Tongue (tissue), 2 donors: ENCODE data around the gene KCNJ5. TPM values are rescaled to one million over a fixed set of nuclear protein-coding genes. Genes with fewer than 3 reads are reported as not detected.
A peak's percentile ranks its signal among the peaks of the same experiment; 100 is the strongest.

ENCODE experiments used
- DNase-seq: peaks from one replicate; pipeline ENCODE4 v3.0.0-alpha.2; 2015
- total RNA-seq: library from RNA; depleted of rRNA; stranded (reverse); fragments of >200 nt; gene quantifications from one replicate; pipeline ENCODE4 v1.2.3, GENCODE V29; 2014

KCNJ5 gene
- 6.1 TPM for total RNA-seq

DNA sequence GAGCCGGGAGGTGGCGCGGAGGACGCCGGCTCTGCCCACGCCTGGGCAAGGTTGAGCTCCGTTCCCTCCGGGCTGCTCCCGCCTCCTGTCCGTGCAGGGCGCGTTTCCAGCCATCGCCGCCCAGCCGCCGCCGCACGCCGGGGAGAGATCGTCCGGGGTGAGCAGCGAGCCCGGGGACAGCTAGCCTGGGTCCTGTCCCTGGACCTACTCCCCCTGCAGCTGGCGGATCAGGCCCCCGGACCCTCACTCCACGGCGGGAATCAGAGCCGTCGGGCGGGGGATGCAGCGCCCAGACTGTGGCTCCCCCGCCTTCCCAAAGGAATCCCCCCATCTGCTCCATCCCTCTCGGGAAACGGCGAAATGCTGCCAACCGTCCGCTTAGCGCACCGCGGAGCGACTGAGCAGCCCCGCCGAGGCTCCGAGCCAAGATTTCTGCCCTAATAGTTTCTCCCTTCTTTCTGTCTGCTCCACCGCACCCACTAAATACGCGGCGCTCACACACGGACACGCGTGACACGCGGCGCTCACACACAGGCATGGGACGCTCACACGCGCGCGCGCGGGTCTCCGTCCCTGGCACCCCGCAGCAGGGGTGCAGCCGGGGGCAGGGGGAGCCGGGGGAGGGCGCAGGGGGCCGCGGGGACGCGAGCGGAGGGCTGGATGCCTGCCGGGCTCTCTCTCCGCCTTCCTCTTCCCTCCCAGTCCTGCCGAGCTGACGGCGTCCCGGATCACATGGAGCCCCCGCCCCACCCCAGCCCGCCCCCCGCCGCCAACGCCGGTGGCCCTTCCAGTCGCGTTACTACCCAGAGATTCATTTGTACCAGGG lies at the start of gene KCNJ5:
Gene KCNJ5 (plus strand): TSS at position 814 of the 826 bp plus-strand sequence. CDS start 19,918 bp downstream, outside the sequence.
- peak; percentile 64 for DNase-seq

DNA sequence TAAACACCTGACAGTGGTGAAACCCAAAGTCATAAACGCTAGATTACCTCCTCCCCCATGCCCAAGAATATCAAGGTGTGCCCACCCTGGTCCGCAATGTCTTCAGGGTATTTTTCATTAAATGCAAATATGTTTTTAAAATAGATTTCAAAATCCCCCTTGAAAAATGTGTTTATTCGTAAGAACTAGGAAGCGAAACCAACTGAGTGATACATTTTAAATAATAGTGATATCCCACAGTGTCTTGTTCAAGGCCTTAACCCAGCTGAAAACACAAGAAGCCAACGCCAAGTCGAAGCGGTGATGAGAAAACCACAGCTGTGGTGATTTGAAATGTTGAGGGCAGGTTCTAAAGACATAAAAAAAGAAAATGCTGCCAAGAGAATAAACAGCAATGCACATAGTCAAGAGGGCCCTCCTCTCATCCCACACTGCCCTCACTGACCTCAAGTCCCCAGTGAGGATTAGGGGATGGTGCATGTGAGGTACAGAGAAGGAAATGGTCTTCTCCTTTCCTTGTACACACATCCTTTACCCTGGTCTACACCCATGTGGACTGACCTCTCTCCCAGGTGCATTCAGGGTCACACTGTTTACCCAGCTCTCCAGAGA lies 49.6 kb upstream of the KCNJ5 start:
- DNase-seq, result no peak

DNA sequence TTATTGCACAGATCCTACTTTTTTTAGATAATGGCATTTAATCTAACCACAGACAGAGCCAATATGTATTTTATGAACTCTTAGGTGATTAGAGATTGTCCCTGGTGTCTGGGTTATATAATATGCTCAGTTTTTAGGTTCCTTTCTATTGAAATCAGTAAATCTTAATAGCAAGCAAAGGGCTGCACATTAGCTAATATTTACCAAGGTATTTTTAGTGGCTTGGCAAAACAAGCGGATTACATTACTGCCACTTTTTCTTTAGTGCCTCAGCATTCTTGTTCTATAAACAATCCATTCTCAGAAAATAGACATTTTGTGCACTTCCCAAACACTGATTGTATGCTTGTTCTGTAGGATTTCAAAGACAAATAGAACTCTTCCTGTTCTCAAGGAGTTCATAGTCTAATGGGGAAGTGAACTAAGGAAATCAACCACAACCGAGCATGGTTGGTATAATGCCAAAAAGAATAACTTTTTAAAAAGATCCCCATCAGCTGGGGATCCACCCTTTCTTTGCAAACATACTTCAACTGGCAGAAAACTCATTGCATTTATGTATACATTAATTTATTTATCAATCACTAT lies 47.9 kb upstream of the KCNJ5 start:
- no peak for DNase-seq

- no peak for DNase-seq
These were observed 45.8 kb upstream of the KCNJ5 start for GRCh38 chr11:128845334-128845780.

DNA sequence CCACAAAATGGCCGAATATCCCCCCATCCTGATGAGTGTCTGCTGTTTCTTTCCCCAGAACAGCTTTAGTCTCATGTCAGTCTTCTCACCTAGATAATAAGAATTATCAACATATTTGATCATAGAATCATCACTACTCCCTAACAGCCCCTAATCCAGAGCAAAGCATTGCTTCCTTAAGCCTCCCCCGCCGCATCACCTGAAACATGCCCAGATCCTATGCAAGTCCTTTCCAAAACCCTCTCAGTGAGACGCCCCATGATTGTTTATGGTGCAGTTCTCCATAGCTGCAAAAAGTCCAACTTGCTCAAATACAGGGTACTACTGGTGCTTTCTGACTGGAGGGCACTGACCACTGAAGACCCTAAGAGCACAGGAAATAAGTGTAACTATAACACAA lies 44.2 kb upstream of the KCNJ5 start:
- DNase-seq, result no peak

DNA sequence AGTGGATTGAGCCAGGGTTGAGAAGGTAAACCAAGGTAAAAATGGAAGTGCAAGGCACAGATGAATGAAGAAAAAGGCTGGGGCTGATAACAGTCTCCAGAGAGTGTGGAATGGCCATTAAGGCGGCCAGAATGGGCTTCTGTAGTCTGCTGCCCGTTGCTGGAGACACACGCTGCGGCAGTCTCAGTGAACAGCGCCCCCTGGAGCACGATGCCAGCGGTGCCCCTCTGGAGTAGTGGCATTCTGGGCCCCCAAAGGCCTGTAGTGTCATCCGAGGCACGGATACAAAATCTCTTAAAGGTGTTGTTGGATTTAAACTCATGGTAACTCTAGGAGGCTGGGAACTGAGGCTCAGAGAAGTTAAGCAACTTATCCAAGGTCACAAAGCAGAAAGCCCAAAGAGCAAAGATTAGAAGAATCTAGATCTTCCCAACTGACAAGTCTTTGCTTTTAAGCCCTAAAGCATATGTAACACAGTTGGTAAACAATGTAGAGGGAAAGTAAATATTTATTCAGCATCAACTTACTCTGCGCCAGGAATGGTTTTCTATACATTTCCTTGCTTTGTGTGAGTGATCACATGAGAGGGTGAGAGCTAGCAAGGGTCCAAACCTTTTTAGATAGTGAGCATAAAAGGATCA lies 42.2 kb upstream of the KCNJ5 start:
- peak; percentile 26 for DNase-seq

- no peak for DNase-seq
These were observed 38.7 kb upstream of the KCNJ5 start for GRCh38 chr11:128852327-128853023.

- no peak for DNase-seq
These were observed 37.6 kb upstream of the KCNJ5 start for GRCh38 chr11:128853559-128853958.

- no peak for DNase-seq
These were observed 36.3 kb upstream of the KCNJ5 start for GRCh38 chr11:128854841-128855240.

DNA sequence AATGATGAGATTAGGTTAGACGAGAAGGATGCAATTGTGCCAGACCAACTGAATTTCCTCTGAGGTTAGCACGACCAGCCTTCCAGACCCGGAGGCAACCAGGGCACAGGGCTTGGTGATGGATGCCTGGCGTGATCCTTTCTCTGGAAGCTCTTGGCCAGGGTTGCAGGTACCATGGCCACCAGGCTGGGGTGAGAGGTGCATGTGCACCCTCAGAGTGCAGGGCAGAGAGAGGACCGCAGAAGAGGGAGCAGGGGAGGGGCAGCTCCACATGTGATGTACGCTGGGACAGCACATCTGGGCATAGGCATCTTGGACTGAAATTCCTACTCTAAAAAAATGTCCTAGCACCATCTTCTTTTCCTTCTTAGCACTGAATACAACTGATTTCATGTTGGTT lies 34.9 kb upstream of the KCNJ5 start:
- no peak for DNase-seq

DNA sequence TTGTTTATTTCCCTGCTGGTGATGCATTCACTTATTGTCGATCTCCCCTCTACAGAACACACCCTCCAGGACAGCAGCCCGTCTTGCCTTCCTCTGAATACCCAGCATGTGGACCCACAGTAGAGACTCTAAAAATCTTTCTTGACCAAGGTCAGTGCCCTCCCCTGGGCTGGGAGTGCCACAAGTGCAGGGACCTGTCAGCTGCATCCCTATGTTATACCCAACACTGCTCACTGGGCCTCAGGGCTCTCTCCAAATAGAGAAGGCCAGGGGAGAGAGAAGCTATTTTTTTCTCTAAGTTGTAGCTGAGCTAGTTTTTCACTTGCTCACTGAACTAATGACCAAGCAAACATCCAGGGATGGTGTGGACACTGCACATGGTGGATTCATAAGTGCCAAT lies 33.8 kb upstream of the KCNJ5 start:
- no peak for DNase-seq

DNA sequence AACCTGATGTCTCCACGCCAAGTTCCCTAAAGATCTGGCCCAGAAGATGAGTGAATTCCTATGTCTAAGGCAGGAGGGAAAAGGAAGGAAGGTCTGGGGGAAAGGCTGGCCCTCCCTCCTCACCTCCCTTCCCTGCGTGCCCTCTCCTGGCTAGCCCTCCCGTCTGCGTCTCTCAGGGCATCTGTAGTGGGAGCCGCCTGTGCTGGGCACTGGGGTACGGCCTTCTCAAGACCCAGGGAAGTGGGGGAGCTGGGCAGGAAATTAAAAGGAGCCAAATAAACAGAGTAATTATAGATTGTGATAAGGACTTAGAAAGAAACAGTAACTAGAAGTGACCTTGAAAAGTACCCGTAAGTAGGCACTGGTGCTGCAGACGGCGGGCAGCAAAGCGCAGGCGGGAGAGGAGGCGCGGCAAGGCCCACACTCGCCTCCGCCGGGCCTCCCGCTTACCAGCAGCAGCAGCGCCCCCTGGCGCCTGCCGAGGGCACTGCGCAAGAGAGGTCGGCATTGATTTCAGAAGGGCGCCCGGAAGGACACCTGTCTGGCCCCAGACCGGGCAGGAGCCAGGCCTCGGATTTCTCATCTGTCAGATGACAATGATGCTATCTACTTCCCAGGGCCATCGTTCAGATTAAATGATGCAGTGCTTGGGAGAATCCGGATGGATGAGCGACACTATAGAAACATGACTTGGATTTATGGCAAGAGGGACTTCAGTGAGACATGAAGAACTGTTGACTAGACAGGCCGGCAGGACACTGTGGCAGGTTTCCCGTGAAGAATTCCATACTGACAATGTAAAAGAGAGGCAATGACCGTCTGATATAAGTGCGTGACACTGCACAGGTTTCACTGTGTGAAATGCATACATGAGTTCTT lies 31.4 kb upstream of the KCNJ5 start:
- peak; percentile 68 for DNase-seq

DNA sequence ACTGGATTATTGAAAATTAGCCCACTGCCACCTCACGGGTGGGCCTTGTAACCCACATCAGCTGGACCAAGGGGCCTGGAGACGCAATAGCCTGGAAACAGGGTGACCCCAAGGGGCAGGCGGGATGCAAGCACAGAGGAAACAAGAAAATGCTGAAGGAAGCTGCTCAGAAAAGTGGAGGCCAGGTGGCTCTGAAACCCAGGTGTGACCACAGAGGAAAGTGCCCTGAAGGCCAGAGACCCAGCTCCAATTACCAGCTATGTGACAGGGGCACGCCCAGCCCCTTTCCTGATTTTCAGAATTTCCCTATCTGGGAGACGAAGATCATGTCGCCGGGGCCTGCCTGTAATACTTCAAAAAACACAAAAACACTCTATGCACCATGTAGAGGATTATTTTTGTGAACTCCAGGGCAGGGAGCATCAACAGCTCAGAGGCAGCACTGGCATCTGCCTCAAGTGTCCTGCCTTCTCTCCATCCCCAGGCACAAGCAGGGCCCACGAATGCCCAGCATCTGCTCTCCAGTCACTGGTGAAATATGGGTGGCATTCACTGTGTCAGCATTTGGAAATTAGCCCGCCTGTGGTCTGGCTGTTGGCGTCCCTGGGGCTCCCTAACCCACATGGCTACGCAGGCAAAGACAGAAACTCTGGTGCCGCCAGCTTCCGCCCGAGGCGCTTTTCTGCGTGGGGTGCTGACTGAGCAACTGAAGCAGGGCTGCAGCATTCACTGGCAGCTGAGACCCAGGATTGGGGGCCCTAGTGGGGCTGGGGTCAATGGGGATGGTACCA lies 30.4 kb upstream of the KCNJ5 start:
- no peak for DNase-seq

- DNase-seq, result no peak
These were observed 28.8 kb upstream of the KCNJ5 start for GRCh38 chr11:128862406-128862805.

GRCh38 chr11:128862908-128863660 lies 28.1 kb upstream of the KCNJ5 start:
- DNase-seq, result peak; percentile 11

DNA sequence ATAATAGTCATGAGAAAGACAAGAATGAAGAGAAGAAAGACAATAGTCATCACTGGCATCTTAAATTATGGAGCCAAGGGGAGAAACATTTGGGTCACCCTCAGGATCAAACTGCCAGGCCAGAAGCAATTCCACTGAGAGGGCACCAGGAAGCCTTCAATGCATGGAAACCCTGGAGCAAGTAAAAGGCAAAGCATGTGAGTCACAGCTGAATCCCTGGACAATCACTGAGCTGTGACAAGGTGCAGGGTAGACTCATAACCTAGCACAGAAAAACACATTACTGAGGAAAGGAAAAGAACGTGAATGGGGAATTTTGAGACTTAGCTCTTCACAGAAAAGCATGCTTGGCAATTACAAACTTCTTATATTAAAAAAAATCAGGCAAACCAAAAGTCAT lies 25.7 kb upstream of the KCNJ5 start:
- no peak for DNase-seq

DNA sequence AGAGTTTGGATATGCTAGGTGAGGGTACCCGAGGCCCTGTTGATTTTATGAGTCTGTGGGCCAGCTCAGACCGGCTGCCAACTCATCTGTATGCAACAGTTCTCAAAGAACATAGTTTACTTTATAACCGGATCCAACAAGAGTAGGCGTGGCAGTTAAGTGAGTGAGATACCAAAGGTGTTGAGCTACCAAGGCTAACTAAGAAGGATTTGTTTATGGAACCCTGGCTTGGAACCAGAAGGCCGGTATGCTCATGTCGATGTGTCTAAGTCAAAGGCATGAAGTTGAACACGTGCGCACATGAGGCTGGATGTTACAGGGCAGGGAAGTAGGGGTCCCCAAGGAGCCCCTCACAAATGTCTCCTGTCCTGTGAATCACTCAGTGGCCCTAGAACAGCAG lies 23.9 kb upstream of the KCNJ5 start, which contains the start of gene KCNJ1:
Gene KCNJ1 (minus strand): TSS at position 20 of the 400 bp plus-strand sequence. CDS start 27,053 bp downstream, outside the sequence.
- no peak for DNase-seq

DNA sequence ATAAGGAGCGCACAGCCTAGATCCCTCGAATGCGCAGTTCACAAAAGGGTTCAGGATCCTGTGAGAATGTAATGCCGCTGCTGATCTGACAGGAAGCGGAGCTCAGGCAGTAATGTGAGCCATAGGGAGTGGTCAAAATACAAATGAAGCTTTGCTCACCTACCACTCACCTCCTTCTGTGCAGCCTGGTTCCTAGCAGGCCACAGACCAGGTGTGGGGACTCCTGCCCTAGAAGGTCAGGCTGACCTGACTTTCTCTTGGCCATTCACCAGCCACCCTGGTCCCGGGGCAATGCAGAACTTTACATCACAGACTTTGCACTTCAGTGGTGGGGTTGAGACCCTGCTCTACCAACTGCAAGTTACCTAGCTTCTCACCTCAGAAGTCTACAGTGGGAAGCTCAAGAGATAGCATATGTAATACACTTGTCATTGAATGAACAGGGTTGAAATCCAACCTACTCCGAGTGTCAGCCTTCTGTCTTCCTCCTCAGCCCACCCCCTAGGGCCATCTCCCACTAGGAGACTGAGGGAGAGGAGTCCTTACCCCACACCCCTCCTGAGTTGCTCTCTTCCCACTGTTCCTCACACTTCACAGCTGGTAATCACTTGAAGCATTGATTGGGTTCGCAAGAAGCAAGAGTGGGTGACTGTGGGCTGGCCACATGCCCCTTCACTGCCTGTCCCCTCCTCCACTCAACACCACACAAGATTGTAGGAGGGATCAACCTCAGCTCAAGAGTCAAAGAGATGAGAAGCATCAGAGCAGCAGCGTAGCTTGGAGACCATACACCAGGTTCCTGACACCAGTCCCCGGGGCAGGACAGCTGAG lies 22.1 kb upstream of the KCNJ5 start:
- DNase-seq, result no peak
